A549 (cell line): ENCODE data around the gene IRF2BPL. TPM values are rescaled to one million over a fixed set of nuclear protein-coding genes. Genes with fewer than 3 reads are reported as not detected.

Experiments used
- ATAC-seq, 2 experiments: fragments of 200-7000 bp in 1 of 2; fragments of >200 bp in 1 of 2; cut with Nextera tagmentation in 1 of 2; cut with Tn5 transposase in 1 of 2; 3 replicates each; pipeline versions ENCODE4 v1.8.0 to v1.9.1; 2018 to 2020; ENCODE audit warnings: mild to moderate bottlenecking in 1 of 2, moderate library complexity in 1 of 2
- CTCF ChIA-PET: fragments of 300-600 bp; sonication (Branson Sonifier 250); formaldehyde crosslinking; extraction: SDS; loops from one replicate; lab custom pipeline; 2021; ENCODE audit warnings: antibody characterized with exemption, inconsistent platforms; lab: Yijun Ruan, JAX
- POLR2A ChIA-PET: fragments of 350-600 bp; formaldehyde crosslinking; extraction: SDS; loops from one replicate; lab custom pipeline; 2021; ENCODE audit warnings: antibody characterized with exemption, inconsistent platforms; lab: Yijun Ruan, JAX
- DNase-seq, 2 experiments: peaks; one replicate each; pipeline versions ENCODE4 v3.0.0 to v3.0.0-alpha.2; 2011 to 2016; ENCODE audit warnings: low read depth in 1 of 2, low spot score in 1 of 2
- FAIRE-seq: peaks from 2 replicates; lab custom pipeline; 2011; peaks lifted over from hg19 to GRCh38; lab: Jason Lieb, UNC
- H3K27ac ChIP-seq, 2 experiments: fragments of >200 bp; sonication (Bioruptor Twin); formaldehyde crosslinking; 3 replicates each; pipeline ENCODE4 v1.5.1; 2016 to 2017
- H3K4me1 ChIP-seq: fragments of >200 bp; sonication (Bioruptor Twin); formaldehyde crosslinking; 3 replicates; pipeline ENCODE4 v1.6.1; 2016
- H3K4me2 ChIP-seq: fragments of >200 bp; sonication (Bioruptor Twin); formaldehyde crosslinking; 3 replicates; pipeline ENCODE4 v1.6.1; 2016
- H3K4me3 ChIP-seq: fragments of >200 bp; sonication (Bioruptor Twin); formaldehyde crosslinking; 3 replicates; pipeline ENCODE4 v1.5.1; 2016
- H3K9me3 ChIP-seq: fragments of >200 bp; sonication (Bioruptor Twin); formaldehyde crosslinking; 3 replicates; pipeline ENCODE4 v1.6.1; 2016
- CHD4 ChIP-seq: fragments of 200-600 bp; sonication (generic); IDR thresholded peaks from 2 replicates; pipeline ENCODE4 v1.6.1; 2016; ENCODE audit warnings: antibody characterized with exemption, mild to moderate bottlenecking, borderline replicate concordance
- EHF ChIP-seq: fragments of 250-450 bp; sonication (Bioruptor Pico); IDR thresholded peaks from 2 replicates; pipeline ENCODE4 v1.5.0; 2020; ENCODE audit warnings: mild to moderate bottlenecking
- EHMT2 ChIP-seq: fragments of 200-600 bp; sonication (generic); IDR thresholded peaks from 2 replicates; pipeline ENCODE4 v1.6.1; 2016; ENCODE audit warnings: antibody characterized with exemption, low read depth, mild to moderate bottlenecking, moderate library complexity
- ESRRA ChIP-seq: fragments of 150-350 bp; IDR thresholded peaks from 2 replicates; pipeline ENCODE4 v1.6.1; 2014; ENCODE audit warnings: mild to moderate bottlenecking, low read length, borderline replicate concordance
- FOSB ChIP-seq: fragments of 250-450 bp; sonication (Bioruptor Pico); IDR thresholded peaks from 2 replicates; pipeline ENCODE4 v1.5.0; 2020; ENCODE audit warnings: mild to moderate bottlenecking, moderate library complexity
- HOXB5 ChIP-seq: fragments of 250-450 bp; sonication (Bioruptor Pico); IDR thresholded peaks from 2 replicates; pipeline ENCODE4 v1.5.0; 2020; ENCODE audit warnings: mild to moderate bottlenecking, moderate library complexity
- JUNB ChIP-seq: fragments of >200 bp; sonication (Bioruptor Twin); formaldehyde crosslinking; IDR thresholded peaks from 2 replicates; pipeline ENCODE4 v1.6.1; 2016
- NFE2L2 ChIP-seq: fragments of 150-350 bp; conservative IDR thresholded peaks from 2 replicates; pipeline ENCODE4 v1.6.1; 2014; ENCODE audit warnings: low read length
- POLR2AphosphoS2 ChIP-seq: conservative IDR thresholded peaks from 2 replicates; pipeline ENCODE4 v1.6.1; 2012; ENCODE audit warnings: low read length, improper control_type of control experiment, inconsistent platforms
- RAD21 ChIP-seq, 2 experiments: fragments of >200 bp in 1 of 2; sonication (Bioruptor Twin) in 1 of 2; formaldehyde crosslinking in 1 of 2; IDR thresholded peaks in 1 of 2; conservative IDR thresholded peaks in 1 of 2; 2 replicates in 1 of 2; 3 replicates in 1 of 2; pipeline ENCODE4 v1.6.1; 2012 to 2018; ENCODE audit warnings: inconsistent platforms in 1 of 2
- RCOR1 ChIP-seq: fragments of 150-350 bp; IDR thresholded peaks from 2 replicates; pipeline ENCODE4 v1.6.1; 2014; ENCODE audit warnings: antibody characterized with exemption, low read length, low read depth
- SMC3 ChIP-seq: fragments of >200 bp; sonication (Bioruptor Twin); formaldehyde crosslinking; IDR thresholded peaks from 3 replicates; pipeline ENCODE4 v1.6.1; 2018; ENCODE audit warnings: inconsistent platforms
- TP53 ChIP-seq: fragments of 250-450 bp; sonication (Bioruptor Pico); IDR thresholded peaks from 2 replicates; pipeline ENCODE4 v1.5.0; 2021; ENCODE audit warnings: mild to moderate bottlenecking, moderate library complexity
- ZSCAN20 ChIP-seq: fragments of 250-450 bp; sonication (Bioruptor Pico); IDR thresholded peaks from 2 replicates; pipeline ENCODE4 v1.8.0; 2022; ENCODE audit warnings: mild to moderate bottlenecking, moderate library complexity
- WGBS: methylation state at CpG from one replicate; pipeline ENCODE4 v1.1.6; 2017; ENCODE audit errors: missing lambda C conversion rate; 5-methylcytosine and 5-hydroxymethylcytosine counted together
- polyA plus RNA-seq, 4 experiments: library from polyadenylated mRNA; depleted of rRNA in 3 of 4; stranded (reverse); fragments of >200 nt; fragmentation: RNase III in 1 of 4; extraction: RNeasy Plus Mini Kit Qiagen cat#74134 plus additional on column Dnase treatment in 1 of 4; gene quantifications; 2 replicates in 3 of 4; 3 replicates in 1 of 4; pipeline ENCODE4 v1.2.3, GENCODE V29; 2011 to 2017
- TF ChIP-seq, protein P1 (sequence below): fragments of >200 bp; sonication (Bioruptor Twin); formaldehyde crosslinking; IDR thresholded peaks from 3 replicates; pipeline ENCODE4 v1.5.1; 2016
- TF ChIP-seq, protein P2 (sequence below): fragments of >200 bp; sonication (Bioruptor Twin); formaldehyde crosslinking; IDR thresholded peaks from 3 replicates; pipeline ENCODE4 v1.6.1; 2016
- TF ChIP-seq, protein P3 (sequence below): IDR thresholded peaks from 2 replicates; pipeline ENCODE4 v1.6.1; 2012
- TF ChIP-seq, protein P4 (sequence below): fragments of 200-600 bp; sonication (generic); IDR thresholded peaks from 2 replicates; pipeline ENCODE4 v1.6.1; 2016; ENCODE audit warnings: antibody characterized with exemption, mild to moderate bottlenecking, moderate library complexity

IRF2BPL gene
- polyA plus RNA-seq, 2 of the 4 experiments (the other 2 are of a cell fraction) = 18.1 to 28.3 TPM

DNA sequence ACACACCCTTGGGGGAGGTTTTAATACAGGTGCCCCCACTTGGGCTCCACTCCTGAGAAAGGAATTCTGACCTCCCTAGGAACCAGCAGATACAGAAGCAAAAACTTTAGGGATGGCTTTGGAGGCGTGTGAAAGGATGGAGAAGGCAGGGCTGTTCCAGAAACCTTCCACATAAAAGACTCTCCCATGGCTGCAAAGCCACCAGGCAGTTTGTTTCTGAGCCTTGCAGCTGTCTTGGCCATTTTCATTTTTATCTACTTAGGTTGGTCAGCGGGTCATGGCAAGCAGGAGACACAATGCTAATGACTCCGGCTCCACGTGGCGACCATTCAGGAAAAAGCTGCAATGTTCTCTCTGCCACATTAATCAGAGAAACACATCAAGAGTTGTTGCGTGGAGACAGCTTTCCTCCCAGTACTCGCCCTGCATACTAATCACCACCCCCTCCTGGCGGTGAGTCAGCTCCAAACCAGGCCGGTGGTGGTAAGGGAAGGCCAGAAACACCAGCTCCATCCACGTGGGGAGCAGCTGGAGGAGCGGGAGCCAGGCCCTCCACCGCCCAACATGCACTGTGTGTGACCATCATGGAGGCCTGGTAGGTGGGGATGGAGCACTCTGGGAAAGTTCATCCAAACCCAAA lies 30.9 kb upstream of the IRF2BPL start (continued):
- no peak for TF ChIP-seq EHMT2
- no peak for TF ChIP-seq NFE2L2

DNA sequence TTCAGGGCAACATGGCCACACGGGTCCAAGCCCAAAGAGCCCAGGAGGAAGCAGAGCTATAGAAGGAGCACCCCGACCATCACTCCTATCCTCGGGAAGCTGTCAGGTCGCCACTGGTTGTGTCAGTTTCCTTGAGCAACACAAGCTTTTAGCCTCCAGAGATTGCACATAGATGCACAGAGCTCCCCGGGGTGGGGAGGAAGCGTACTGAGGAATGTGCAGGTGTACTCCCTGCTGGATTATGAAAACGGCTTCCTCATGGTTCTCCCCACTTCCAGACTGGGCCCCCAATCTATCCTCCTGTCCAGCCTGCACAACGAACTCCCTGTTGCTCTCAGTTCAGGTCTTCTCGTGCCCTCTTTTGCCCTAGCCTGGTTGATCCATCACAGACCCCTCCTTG lies 30.3 kb upstream of the IRF2BPL start:
- FAIRE-seq = no peak
- ChIA-PET CTCF (interaction anchor here (0.7 to 16.5 kb wide), 10 partner anchors 9 to 184 kb away, joined by 3 to 481 read pairs (median 22); partner anchors contain the start of gene IRF2BPL), POLR2A (no interaction called here)
- 91% methylated on average over 9 of the region's 9 CpGs for WGBS
- TF ChIP-seq CHD4 = no peak
- no peak for TF ChIP-seq SMC3
- TF ChIP-seq TP53 = no peak
- TF ChIP-seq JUNB = no peak
- no peak for TF ChIP-seq ESRRA
- no peak for DNase-seq
- Histone ChIP-seq H3K4me3 (no peak overlapping the region), H3K4me1 (peaks cover 11% of the 10 kb centered on the region; the same call in 2 of the 3 replicates), H3K4me2 (no peak overlapping the region), H3K27ac (peak overlapping the region; percentile 31 to 77; a peak in 4 of 6 replicates), H3K9me3 (peaks cover 14% of the 10 kb centered on the region)
- no peak for ATAC-seq

DNA sequence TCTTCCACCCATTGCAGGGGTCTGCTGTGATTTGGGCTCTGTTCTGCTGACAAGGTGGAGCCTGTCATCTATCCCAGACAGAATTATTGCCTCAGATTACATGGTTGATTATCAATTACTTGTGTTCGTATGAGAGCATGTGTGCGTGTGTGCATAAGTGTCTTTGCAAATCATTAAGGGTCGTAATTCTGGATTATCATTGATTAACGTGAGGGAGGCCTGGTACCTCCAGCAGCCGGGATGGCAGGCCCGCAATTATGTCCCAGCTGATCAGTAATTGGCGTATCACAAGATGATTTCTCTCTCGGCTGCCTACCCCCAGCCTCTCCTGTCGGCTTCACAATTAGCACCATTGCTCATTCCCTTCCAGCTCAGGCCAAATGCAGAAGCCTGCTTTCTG lies 29.6 kb upstream of the IRF2BPL start:
- ATAC-seq (no peak), DNase-seq (no peak), FAIRE-seq (no peak)
- peaks cover 11% of the 10 kb centered on the region; the same call in 2 of the 3 replicates for H3K4me1 ChIP-seq
- POLR2A ChIA-PET = no interaction called here
- CTCF ChIA-PET = interaction anchor here (2.2 to 16.5 kb wide), 7 partner anchors 12 to 183 kb away, joined by 8 to 481 read pairs (median 39); partner anchors contain the start of gene IRF2BPL
- no peak overlapping the region for H3K27ac ChIP-seq
- TF ChIP-seq FOSB (CRISPR knock-in tag) (no peak), RCOR1 (no peak), HOXB5 (CRISPR knock-in tag) (no peak), RAD21 (conservative IDR thresholded peaks at IDR 0.05 in 1 of 2, IDR thresholded peaks at IDR 0.05 in 1 of 2) (no peak), EHF (no peak), ZSCAN20 (CRISPR knock-in tag) (no peak), POLR2AphosphoS2 (no peak)
- TF ChIP-seq, protein P1, sequence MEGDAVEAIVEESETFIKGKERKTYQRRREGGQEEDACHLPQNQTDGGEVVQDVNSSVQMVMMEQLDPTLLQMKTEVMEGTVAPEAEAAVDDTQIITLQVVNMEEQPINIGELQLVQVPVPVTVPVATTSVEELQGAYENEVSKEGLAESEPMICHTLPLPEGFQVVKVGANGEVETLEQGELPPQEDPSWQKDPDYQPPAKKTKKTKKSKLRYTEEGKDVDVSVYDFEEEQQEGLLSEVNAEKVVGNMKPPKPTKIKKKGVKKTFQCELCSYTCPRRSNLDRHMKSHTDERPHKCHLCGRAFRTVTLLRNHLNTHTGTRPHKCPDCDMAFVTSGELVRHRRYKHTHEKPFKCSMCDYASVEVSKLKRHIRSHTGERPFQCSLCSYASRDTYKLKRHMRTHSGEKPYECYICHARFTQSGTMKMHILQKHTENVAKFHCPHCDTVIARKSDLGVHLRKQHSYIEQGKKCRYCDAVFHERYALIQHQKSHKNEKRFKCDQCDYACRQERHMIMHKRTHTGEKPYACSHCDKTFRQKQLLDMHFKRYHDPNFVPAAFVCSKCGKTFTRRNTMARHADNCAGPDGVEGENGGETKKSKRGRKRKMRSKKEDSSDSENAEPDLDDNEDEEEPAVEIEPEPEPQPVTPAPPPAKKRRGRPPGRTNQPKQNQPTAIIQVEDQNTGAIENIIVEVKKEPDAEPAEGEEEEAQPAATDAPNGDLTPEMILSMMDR = no peak
- TF ChIP-seq, protein P2, sequence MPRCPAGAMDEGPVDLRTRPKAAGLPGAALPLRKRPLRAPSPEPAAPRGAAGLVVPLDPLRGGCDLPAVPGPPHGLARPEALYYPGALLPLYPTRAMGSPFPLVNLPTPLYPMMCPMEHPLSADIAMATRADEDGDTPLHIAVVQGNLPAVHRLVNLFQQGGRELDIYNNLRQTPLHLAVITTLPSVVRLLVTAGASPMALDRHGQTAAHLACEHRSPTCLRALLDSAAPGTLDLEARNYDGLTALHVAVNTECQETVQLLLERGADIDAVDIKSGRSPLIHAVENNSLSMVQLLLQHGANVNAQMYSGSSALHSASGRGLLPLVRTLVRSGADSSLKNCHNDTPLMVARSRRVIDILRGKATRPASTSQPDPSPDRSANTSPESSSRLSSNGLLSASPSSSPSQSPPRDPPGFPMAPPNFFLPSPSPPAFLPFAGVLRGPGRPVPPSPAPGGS = no peak
- TF ChIP-seq, protein P3, sequence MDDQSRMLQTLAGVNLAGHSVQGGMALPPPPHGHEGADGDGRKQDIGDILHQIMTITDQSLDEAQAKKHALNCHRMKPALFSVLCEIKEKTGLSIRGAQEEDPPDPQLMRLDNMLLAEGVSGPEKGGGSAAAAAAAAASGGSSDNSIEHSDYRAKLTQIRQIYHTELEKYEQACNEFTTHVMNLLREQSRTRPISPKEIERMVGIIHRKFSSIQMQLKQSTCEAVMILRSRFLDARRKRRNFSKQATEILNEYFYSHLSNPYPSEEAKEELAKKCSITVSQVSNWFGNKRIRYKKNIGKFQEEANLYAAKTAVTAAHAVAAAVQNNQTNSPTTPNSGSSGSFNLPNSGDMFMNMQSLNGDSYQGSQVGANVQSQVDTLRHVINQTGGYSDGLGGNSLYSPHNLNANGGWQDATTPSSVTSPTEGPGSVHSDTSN = no peak
- TF ChIP-seq, protein P4, sequence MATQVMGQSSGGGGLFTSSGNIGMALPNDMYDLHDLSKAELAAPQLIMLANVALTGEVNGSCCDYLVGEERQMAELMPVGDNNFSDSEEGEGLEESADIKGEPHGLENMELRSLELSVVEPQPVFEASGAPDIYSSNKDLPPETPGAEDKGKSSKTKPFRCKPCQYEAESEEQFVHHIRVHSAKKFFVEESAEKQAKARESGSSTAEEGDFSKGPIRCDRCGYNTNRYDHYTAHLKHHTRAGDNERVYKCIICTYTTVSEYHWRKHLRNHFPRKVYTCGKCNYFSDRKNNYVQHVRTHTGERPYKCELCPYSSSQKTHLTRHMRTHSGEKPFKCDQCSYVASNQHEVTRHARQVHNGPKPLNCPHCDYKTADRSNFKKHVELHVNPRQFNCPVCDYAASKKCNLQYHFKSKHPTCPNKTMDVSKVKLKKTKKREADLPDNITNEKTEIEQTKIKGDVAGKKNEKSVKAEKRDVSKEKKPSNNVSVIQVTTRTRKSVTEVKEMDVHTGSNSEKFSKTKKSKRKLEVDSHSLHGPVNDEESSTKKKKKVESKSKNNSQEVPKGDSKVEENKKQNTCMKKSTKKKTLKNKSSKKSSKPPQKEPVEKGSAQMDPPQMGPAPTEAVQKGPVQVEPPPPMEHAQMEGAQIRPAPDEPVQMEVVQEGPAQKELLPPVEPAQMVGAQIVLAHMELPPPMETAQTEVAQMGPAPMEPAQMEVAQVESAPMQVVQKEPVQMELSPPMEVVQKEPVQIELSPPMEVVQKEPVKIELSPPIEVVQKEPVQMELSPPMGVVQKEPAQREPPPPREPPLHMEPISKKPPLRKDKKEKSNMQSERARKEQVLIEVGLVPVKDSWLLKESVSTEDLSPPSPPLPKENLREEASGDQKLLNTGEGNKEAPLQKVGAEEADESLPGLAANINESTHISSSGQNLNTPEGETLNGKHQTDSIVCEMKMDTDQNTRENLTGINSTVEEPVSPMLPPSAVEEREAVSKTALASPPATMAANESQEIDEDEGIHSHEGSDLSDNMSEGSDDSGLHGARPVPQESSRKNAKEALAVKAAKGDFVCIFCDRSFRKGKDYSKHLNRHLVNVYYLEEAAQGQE = no peak
- H3K4me3 ChIP-seq = no peak overlapping the region
- H3K4me2 ChIP-seq = no peak overlapping the region
- 82% methylated on average over 9 of the region's 9 CpGs for WGBS
- H3K9me3 ChIP-seq = peaks cover 14% of the 10 kb centered on the region
